Thoracic aorta (tissue), 2 donors: ENCODE data around the gene KCNJ15. TPM values are rescaled to one million over a fixed set of nuclear protein-coding genes. Genes with fewer than 3 reads are reported as not detected.

Experiments
- ATAC-seq: fragments of 150-250 bp; one replicate; pipeline ENCODE4 v1.8.0; 2017; ENCODE audit warnings: low read depth; ENCODE audit not compliant: insufficient number of reproducible peaks, low FRiP score
- DNase-seq: peaks from one replicate; pipeline ENCODE4 v3.0.0-alpha.2; 2020; ENCODE audit warnings: low spot score
- H3K27ac ChIP-seq, 2 donors: fragments of 200-600 bp; sonication (generic); 1 replicate in 1 of 2; 2 replicates in 1 of 2; pipeline ENCODE4 v1.5.1; 2016; ENCODE audit warnings: mild to moderate bottlenecking in 2 of 2, moderate library complexity in 2 of 2
- H3K27me3 ChIP-seq: fragments of 200-600 bp; sonication (generic); replicated peaks from 2 replicates; pipeline ENCODE4 v1.6.0; 2016; ENCODE audit warnings: mild to moderate bottlenecking; ENCODE audit not compliant: insufficient read depth
- H3K36me3 ChIP-seq: fragments of 200-600 bp; sonication (generic); one replicate; pipeline ENCODE4 v1.5.1; 2016
- H3K4me1 ChIP-seq, 2 donors: fragments of 200-600 bp; sonication (generic); 1 replicate in 1 of 2; 2 replicates in 1 of 2; pipeline versions ENCODE4 v1.5.1 to v1.6.0; 2016; ENCODE audit warnings: low read depth in 2 of 2, mild to moderate bottlenecking in 1 of 2; ENCODE audit not compliant: control insufficient read depth in 1 of 2
- H3K4me3 ChIP-seq: fragments of 200-600 bp; sonication (generic); 2 replicates; pipeline ENCODE4 v1.5.1; 2016; ENCODE audit warnings: mild to moderate bottlenecking
- H3K9me3 ChIP-seq: fragments of 200-600 bp; sonication (generic); 2 replicates; pipeline ENCODE4 v1.5.1; 2016
- CTCF ChIP-seq: fragments of 200-600 bp; sonication (generic); IDR thresholded peaks from one replicate; pipeline ENCODE4 v1.5.1; 2019; ENCODE audit warnings: antibody characterized with exemption
- total RNA-seq, 2 donors: library from RNA; depleted of rRNA; stranded (reverse); fragments of >200 nt; gene quantifications; one replicate each; pipeline versions ENCODE4 v1.1.0 to v1.2.3, GENCODE V29; 2016

The KCNJ15 gene
- total RNA-seq, 2 donors from 2014 or later: 0.41 to 1.8 TPM

DNA sequence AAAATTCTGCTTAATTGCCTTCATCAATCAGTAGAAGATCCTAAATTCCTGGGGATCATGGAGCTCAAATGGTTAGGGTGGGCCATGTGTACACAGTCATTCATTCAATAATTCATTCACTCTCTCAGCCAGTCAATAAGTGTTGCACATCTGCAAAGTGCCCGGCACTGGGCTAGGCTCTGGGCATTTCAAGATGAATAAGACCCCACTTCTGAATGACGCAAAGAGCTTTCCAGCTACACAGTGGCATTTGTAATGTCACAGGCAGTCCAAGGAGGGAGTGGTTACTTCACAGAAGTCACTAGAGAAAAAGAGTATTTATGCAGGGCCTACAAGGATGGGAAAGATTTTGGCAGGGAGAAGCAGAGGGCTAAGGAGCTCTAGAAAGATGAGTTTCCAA, 93.2 kb downstream of the KCNJ15 start:
- peaks cover 18 to 69% of the 10 kb centered on the region in 2 donors for H3K4me1 ChIP-seq
- no peak for DNase-seq

GRCh38 chr21:38350684-38351083, 93.9 kb downstream of the KCNJ15 start:
- Histone ChIP-seq H3K4me3 (no peak overlapping the region), H3K27me3 (no peaks in the 10 kb centered on the region), H3K36me3 (no peaks in the 10 kb centered on the region), H3K27ac (peak overlapping the region; percentile 96 to 97), H3K4me1 (peaks cover 18 to 70% of the 10 kb centered on the region in 2 donors), H3K9me3 (no peaks in the 10 kb centered on the region)
- ATAC-seq (no peak), DNase-seq (no peak)
- no peak for TF ChIP-seq CTCF

More for the DNA sequence above, 93.2 kb downstream of the KCNJ15 start:
- Histone ChIP-seq H3K9me3 (no peaks in the 10 kb centered on the region), H3K36me3 (no peaks in the 10 kb centered on the region), H3K27ac (peak overlapping the region; percentile 96 to 97), H3K4me3 (no peak overlapping the region), H3K27me3 (no peaks in the 10 kb centered on the region)
- TF ChIP-seq CTCF: no peak
- no peak for ATAC-seq

GRCh38 chr21:38351176-38351959, 94.6 kb downstream of the KCNJ15 start:
- TF ChIP-seq CTCF: no peak
- Histone ChIP-seq H3K27me3 (no peaks in the 10 kb centered on the region), H3K9me3 (no peaks in the 10 kb centered on the region), H3K4me1 (peaks cover 18 to 76% of the 10 kb centered on the region in 2 donors), H3K36me3 (no peaks in the 10 kb centered on the region), H3K4me3 (no peak overlapping the region), H3K27ac (peak overlapping the region; percentile 96 to 97)
- DNase-seq (no peak), ATAC-seq (no peak)

GRCh38 chr21:38351961-38352521, 95.2 kb downstream of the KCNJ15 start:
- Histone ChIP-seq H3K36me3 (no peaks in the 10 kb centered on the region), H3K27ac (peak overlapping the region; percentile 96 to 97), H3K9me3 (no peaks in the 10 kb centered on the region), H3K4me1 (peaks cover 18 to 82% of the 10 kb centered on the region in 2 donors), H3K4me3 (peak overlapping the region; percentile 52), H3K27me3 (no peaks in the 10 kb centered on the region)
- ATAC-seq: peak; percentile 52
- no peak for DNase-seq
- no peak for TF ChIP-seq CTCF

- peaks cover 18 to 82% of the 10 kb centered on the region in 2 donors for H3K4me1 ChIP-seq
- ATAC-seq (peak; percentile 18), DNase-seq (no peak)
- no peaks in the 10 kb centered on the region for H3K9me3 ChIP-seq
- peak; percentile 74 for TF ChIP-seq CTCF
- no peaks in the 10 kb centered on the region for H3K36me3 ChIP-seq
- H3K4me3 ChIP-seq: peak overlapping the region; percentile 52
- H3K27ac ChIP-seq: peak overlapping the region; percentile 96 to 97
- no peaks in the 10 kb centered on the region for H3K27me3 ChIP-seq
Observed at GRCh38 chr21:38352536-38353219, 95.9 kb downstream of the KCNJ15 start.
